GM20431 (cell line): Measurements from ENCODE around the gene LPGAT1.
"Not testable (repeated sequence)": the region's sequence is repeated elsewhere in the genome, so short reads cannot be mapped to it uniquely, and the experiment has no call there.

ENCODE experiments used
- in situ Hi-C: fragments of 300-500 bp; cut with MseI, MboI; formaldehyde crosslinking; loops from one replicate; pipeline ENCODE4 v1.15.0; 2020; ENCODE audit warnings: low sequenced_read_pairs; ENCODE audit not compliant: unreplicated experiment

The LPGAT1 gene

DNA sequence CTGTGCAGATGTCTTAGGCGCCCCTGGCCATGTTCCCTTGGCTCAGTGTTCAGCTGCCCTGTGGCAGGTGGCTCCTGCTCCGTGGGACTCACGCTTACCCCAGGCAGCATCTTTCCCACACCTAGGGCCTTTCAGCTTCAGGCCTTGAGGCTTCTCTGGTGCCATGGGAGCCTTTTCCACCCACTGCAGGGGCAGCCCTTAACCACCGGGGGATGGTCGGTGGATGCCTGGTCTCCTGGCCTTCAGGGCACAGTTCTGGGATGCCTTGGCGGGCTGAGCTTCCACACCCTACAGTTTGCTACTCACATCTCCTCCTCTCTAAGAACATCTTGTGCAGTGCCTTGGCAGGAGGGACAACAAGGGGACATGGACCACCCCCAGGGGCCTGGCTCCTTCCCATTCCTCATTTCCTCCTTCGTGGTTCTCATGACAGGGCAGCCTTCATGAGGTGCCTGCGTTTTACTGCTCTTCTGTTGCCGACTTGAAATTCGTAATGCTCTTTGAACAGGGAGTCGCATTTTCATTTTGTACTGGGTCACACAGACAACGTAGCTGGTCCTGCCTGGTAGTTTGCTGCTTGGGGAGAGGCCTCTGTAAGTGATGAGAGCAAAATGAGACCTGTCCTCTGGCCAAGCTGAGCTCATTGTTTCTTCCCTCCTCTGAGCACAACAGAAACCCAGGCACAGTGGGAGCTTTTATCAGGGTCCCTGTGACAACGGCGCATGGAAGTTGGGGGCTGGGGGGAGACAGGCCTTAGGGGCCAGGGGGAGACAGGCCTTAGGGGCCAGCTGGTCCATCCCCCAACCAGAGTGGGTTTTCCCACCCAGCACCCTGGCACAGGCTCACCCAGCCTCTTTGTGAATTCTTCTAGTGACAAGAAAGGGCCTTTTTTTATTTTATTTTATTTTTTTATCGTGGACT is 93.2 kb downstream of the LPGAT1 start:
- in situ Hi-C loops: no loop called here

DNA sequence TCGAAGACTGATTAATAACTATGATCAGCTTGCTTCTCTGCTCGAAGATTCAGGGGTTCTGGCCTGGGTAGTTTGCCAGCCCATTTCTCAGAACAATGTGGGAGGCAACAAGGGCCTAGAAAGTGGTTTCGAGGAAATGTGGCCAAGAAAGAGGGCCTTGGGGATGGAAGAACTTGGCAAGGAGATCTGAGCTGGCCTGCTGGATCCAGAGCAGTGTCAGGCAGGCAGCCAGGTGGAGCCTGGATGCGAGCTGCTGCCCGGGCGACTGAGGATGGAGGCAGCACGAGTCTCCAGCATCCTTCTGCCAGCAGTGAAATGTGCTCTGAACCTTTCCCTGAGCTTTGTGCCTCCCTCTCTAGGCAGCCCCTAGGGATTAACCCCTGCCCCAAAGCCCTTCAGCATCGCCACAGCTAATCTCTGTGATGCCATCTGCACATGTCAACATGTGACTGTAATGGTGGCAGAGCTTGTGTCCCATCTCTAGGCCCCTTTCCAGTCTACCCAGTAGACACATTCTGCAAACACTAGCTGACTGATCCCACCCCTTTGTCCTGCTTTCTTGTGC is 94.1 kb downstream of the LPGAT1 start:
- in situ Hi-C loops: no loop called here

DNA sequence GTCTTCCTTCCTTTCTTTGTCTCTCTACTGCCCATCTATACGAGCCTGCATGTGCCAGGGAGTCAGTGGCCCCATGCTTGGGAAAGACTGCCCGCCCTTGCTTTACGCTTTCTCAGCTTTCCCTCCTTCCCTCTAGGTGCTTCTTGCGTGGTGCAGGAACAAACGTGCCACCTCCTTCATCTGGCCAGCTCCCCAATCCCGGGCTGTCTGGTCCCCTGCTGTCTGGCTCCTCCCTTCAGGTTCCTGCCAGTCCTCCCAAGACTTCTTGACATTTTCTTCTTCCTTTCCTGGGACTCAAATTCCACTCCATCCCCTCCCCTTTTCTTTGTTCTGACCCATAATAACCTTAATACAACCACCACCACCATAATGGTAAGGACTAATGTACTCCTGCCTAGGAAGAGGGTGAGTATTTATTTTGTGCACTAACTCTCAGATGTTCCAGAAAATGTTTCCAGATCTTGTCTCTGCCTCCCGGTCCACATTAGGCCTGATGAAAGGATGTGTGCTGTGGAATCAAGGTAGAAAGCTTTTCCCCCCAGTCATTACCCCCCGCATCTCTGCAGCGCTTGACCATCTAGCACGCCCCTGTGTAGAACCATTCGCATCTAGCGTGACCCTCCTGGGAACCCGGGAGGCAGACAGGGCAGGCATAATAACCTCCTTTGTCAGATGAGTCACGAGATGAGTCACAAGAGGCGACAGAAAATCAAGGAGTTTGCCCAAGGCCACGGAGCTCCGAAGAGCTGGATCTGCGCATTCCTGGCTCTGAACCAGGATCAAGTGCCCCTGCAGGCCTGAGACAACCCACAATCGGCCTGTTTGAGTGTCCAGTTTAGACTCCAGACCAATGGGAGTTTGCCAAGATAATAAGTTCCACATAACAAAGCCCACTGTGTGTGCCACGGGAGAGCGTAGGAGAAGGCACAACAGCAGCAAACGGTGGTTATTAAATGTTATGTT is 95.1 kb downstream of the LPGAT1 start:
- in situ Hi-C loops: no loop called here

DNA sequence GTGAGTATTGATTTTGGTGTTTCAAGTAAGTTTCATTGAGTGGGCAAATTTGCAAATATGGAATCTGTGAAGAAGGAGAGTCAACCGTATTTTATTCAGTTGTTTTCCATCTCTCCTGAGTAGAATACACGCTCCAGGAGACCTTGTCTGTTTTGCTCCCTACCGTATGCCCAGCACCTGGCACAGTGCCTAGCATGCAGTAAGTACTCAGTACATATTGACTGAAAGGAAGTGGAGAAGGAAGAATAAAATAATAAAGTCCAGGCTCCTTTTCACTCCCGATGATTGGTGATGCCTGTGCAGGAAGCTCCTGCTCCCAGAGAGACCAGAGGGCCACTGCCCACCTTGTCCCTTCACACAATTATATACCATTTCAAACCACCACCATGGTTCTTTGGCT is 95.8 kb downstream of the LPGAT1 start:
- in situ Hi-C loops: no loop called here

DNA sequence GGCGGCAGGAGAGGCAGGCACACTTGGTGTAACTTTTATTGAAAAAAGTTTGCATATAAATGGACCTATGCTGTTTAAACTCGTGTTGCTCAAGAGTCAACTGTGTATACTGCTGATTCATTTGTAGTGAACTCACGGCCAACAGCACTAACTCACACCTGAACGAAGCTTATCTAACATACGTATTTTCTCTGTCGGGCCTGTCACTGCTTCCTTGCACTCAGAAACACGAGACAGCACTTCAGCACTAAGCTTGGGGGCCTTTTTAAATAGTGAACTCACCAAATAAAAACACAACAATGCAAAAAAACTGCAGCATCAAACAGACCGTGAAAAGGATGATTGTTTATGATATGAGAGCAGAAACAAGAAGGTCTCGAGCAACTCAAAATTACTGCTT is 96.2 kb downstream of the LPGAT1 start:
- in situ Hi-C loops: no loop called here

DNA sequence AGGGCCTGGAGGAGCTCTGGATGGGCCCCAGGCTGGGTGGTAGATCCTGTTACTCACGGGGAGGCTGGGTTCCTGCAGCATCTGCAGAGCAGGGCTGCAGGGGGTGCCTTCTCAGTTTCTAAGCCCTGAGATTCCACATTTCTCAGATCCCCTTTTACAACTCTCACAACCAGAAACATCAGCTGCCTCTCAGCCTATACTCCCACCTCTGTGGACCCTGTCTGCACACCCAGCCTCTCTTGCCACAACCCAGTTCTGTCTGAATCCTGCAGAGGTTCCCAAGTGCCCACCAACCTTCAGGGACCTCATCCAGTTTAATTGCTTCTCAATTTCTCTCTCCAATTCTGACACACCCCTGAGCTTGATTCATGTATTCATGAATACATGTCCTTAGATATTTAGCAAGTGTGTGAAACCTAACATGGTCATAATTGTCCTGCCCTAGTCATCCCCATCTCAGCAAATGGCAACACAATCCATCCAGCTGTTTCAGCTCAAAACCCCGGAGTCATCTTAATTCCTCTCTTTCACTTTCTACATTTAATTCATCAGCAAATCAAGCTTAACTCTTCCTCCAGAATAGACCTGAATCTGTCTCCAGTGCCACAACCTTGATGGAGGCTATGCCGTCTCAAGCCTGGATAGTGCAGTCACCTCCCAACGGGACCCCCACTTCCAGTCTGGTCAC is 98.1 kb downstream of the LPGAT1 start:
- in situ Hi-C loops: no loop called here

DNA sequence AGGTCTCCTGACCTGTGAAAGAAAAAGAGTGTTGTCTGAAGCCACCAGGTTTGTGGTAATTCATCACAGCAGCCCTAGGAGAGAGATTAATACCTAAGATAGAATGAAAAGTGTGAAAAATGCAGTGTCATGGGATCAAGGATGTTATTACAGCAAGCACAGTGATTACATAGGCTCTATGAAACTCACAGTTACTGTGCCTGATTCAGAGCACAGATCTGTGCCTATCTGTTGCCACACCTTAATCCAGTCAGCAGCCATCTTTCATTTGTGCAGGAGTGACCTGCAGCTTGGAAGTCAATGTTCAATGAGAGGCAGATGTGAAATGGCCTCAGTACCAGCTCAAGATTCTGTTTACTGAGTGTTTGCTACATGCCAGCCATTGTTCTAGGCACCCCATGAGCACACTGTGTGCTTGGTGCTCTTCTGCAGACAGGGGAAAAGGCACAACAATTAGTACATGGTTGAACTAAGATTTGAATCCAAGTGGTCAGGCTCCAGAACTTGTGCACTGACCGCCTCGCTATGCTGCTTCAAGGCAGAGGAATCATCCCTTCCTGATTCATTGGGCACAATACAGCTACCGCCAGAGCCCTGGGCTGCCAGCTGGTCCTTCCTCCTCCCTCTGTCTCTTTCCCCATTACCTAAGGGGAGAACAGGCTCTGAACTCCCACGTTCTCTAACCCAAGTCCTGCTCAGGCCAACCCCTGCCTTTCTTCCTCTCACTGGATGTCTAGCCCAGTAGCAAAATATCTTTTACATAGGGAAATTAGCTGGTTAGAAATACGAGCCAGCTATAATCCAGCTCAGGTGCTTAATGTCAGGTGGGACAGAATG is 98.9 kb downstream of the LPGAT1 start:
- in situ Hi-C loops: no loop called here

DNA sequence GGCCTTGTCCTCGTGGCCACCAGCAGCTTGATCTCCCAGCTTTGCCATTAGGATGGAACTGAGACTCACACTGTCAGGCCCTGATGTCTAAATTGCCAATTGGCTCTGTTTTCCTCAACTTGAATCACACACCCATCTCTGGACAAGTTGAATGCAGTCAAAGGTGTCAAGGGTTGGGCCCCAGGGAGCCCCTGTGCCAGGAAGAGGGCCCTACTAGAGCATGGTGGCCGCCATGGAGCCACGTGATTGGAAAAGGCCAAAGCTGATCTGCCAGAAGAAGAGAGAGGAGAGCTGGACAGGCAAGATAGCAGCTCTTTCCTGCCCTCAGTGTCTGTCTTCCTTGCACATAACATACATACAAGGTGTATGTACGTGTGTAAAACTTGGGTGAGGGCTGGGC is 100.2 kb downstream of the LPGAT1 start:
- in situ Hi-C loops: no loop called here

DNA sequence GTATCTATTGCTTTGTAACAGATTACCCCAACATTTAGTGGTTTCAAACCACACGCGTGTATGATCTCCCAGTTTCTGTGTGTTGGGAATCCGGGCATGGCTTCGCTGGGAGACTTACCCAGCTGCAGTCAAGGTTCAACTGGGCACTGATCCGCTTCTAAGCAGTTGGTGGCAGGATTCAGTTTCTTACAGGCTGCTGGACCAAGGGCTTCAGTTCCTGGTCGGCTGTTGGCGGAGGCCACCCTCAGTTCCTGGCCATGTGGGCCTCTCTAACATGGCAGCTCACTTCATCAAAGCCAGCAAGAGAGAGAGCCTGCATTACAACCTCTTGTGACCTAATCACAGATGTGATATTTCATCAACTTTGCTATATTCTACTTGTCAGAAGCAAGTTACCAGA is 101.3 kb downstream of the LPGAT1 start:
- in situ Hi-C loops: no loop called here

DNA sequence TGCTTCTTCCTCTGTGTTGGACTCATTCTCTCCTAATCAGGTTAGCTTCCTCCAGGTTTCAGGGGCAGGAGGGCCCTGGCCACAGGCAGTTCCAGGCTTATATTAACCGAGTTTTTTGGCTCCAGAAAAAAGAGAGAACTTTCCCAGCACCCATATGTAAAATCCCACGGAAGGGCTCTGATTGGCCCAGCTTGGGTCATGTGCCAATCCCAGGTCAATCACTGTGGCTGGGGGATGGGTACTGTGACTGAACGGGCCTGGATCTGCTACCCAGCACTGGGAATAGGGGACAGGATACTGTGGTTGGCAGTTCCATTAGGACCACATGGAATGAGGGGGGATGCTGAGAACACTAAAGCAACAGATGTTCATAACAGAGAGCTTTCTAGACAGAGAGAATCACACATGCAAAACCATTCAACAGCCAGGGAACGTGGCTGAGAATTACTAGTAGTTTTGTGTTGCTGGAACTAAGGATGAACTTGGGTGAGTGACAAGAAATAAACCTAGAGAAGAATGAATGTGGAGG is 104.0 kb downstream of the LPGAT1 start:
- in situ Hi-C loops: no loop called here

DNA sequence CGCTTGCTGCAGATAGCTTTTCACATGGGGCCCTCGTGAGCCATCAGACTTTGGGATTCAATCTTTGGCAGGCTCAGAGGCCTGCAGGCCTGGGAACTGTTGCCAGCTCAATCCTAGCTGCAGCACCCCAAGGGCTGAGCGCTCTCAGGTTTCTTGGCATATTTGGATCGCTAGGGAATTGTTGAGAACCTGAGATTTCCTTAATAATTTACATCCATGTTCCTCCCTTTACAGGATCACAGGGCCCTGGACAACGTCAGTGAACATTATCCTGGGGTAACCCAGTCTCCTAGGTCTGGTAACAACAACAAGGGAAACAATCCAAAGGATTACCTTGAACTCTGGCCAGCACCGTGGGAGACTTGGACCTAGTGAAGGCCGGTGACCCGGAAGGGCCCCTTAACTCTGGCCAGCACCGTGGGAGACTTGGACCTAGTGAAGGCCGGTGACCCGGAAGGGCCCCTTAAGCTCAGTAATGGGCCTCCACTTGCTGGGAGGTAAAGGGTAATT is 105.8 kb downstream of the LPGAT1 start:
- in situ Hi-C loops: no loop called here

DNA sequence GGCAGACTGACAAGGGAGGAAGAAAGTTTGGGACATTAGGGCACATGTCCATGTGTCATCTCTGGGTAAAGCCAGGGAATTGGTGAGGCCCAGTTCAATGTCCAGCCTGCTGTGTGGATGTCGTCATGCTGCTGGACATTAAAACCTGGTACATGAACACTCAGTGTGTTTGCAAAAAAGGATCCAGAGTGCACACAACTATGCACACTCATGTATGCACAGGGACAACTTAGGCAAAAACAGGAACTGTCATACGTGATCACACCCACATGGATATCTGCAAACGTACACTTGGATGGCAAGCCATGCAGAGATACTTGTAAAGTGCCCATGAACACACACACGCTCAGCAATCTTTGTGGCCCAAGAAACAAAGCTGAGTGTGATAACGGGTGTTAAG is 107.3 kb downstream of the LPGAT1 start:
- in situ Hi-C loops: no loop called here

DNA sequence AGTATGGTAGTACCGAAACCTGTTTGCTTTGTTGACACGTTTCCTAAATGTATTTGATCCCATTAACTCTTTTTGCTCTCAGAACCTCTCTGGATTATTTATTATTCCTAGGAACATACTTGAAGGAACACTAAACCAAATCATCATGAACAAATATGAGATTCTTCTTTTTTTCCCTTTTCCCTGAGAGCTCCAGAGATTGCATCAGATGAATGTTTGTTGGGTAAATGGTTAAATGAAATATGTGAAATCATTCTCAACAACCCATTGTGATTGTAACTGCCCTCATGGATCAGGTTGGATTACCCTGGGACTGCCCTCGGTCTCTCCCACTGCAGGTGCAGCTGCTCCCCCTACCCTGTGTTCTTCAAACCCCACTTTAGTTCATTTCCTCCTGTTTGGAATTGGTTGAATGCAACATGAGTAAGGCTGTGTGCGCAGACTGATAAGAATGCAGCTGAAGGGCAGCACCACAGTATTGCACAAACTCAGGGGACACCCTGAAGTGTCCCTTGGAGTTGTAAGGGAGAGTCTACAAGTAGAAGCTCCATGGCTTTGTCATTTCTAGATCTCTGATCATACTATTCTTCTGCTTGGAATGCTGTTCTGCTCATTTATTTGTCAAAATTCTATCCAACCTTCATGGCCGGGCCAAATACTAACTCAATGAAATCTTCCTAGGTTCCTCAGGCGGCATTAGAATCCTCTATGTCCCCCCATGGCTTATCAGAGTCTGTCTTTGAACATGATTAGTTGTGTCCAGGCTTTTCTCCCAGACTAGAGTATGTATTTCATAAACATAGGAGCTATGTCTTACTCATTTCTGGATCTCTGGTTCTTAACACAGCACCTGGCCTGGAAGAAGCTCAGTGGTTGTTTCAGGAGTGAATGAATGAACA is 108.0 kb downstream of the LPGAT1 start:
- in situ Hi-C loops: no loop called here

DNA sequence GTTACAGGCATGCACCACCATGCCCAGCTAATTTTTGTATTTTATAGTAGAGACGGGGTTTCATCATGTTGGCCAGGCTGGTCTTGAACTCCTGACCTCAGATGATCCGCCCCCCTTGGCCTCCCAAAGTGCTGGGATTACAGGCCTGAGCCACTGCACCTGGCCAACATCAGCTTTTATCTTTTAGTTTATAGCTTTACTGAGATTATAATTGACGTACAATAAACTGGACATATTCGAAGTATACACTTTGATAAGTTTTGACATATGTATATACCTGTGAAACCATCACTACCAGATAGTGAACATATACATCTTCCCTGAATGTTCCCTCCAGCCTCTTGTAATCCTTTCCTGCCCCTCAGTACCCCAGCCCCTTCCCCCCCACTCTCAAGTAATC is 114.0 kb downstream of the LPGAT1 start:
- in situ Hi-C loops: not testable (repeated sequence)

DNA sequence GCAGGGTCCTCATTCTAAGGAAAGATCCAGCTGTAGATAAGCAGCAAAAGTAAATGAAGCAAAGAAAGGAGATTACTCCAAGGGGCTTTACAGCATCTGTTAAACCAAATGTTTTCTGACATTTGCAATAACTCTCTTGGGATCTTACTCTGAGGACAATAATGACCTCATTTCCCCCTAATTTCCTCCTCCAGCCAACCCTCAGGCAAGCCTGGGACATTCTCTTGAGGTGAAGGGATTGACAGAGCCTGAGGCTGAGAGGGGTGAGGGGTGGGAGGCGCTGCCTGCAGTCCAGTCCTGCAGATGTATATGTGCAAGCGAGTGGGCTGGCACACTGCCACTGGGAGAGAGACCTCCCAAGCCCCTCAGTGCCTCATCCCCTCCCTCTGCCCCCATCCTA is 114.6 kb downstream of the LPGAT1 start:
- in situ Hi-C loops: no loop called here

DNA sequence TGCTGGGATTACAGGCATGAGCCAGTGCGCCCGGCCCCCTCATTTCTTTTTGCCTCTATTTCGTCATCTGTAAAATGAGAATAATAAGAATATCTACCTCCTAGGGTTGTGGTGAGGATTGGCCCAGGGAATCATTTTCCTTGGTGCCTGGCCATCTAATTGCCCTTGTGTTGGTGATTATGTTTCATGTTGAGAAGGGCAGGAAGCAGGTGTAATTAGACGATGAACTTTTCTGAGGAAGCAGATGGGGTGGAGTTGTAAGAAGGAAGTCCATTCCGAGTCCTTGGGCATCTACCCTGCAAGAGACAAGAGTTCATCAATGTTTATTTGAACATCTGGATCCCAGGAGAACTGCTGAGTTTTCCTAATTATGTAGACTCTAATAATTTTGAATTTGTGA is 116.4 kb downstream of the LPGAT1 start:
- in situ Hi-C loops: no loop called here

DNA sequence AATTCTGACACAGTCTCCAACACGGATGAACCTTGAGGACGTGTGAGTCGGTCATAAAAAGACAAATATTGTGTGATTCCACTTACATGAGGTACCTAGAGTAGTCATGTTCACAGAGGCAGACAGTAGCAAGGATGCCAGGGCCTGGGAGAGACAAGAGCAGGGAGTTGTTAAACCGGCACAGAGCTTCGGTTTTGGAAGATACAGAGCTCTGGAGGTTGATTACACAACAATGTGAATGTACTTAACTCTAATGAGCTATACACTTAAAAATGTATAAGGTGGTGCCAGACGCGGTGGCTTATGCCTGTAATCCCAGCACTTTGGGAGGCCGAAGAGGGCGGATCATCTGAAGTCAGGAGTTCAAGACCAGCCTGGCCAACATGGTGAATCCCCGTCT is 117.3 kb downstream of the LPGAT1 start:
- in situ Hi-C loops: no loop called here

DNA sequence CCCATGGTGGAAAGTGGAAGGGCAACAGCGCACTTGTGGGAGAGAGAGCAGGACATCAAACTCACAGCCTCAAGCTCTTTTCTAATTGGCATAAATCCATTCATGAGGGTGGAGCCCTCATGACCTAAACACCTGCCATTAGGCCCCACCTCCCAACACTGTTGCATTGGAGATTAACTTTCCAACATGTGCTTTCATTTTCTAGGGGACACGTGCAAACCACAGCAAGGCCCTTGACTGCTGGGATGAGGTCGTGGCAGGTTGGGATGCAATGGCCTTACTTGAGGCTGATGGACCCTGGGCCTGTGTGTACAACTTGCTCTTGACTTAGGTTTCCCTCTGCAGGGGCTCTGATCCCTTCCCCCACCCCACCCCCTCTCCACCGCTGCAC is 119.3 kb downstream of the LPGAT1 start:
- in situ Hi-C loops: no loop called here
